B cell (primary cell): Measurements from ENCODE around the gene MAP7D1. TPM values are rescaled to one million over a fixed set of nuclear protein-coding genes. Genes with fewer than 3 reads are reported as not detected.

Experiments used
- ATAC-seq: fragments of 200-7000 bp; cut with Tn5 transposase; one replicate; pipeline ENCODE4 v1.10.0; 2021; ENCODE audit warnings: low read depth, mild to moderate bottlenecking, moderate number of reproducible peaks, moderate library complexity
- CTCF ChIA-PET: fragments of 350-600 bp; sonication (Branson Sonifier 250); formaldehyde crosslinking; loops from one replicate; lab custom pipeline; 2021; ENCODE audit warnings: antibody characterized with exemption, inconsistent platforms; lab: Charles Lee
- POLR2A ChIA-PET: fragments of 350-600 bp; sonication (Branson Sonifier 250); formaldehyde crosslinking; loops from one replicate; lab custom pipeline; 2021; ENCODE audit warnings: antibody characterized with exemption; lab: Charles Lee
- DNase-seq: peaks from one replicate; pipeline ENCODE4 v3.0.0; 2013
- H2AFZ ChIP-seq: 2 replicates; pipeline ENCODE4 v1.6.1; 2012; ENCODE audit warnings: mild to moderate bottlenecking, low read depth, low read length; ENCODE audit not compliant: insufficient read depth, poor library complexity, severe bottlenecking
- H3K27ac ChIP-seq, 2 donors: 1 replicate in 1 of 2; 2 replicates in 1 of 2; pipeline ENCODE4 v1.5.1; 2012 to 2013; ENCODE audit warnings: low read length in 2 of 2, mild to moderate bottlenecking in 2 of 2, moderate library complexity in 1 of 2
- H3K27me3 ChIP-seq, 4 experiments: fragments of 200-600 bp in 1 of 4; sonication (generic) in 1 of 4; replicated peaks in 1 of 4; 1 replicate in 2 of 4; 2 replicates in 2 of 4; pipeline versions ENCODE4 v1.6.1 to v1.7.0; 2013 to 2016; ENCODE audit warnings: low read length in 3 of 4, mild to moderate bottlenecking in 2 of 4, mixed read lengths in 1 of 4, moderate library complexity in 1 of 4; ENCODE audit not compliant: insufficient read depth in 4 of 4, control insufficient read depth in 3 of 4; ENCODE audit errors: control extremely low read depth in 1 of 4
- H3K36me3 ChIP-seq, 2 experiments: replicated peaks in 1 of 2; 1 replicate in 1 of 2; 2 replicates in 1 of 2; pipeline versions ENCODE4 v1.6.1 to v1.7.1; 2013; ENCODE audit warnings: low read length in 1 of 2; ENCODE audit not compliant: insufficient read depth in 2 of 2, control insufficient read depth in 1 of 2; ENCODE audit errors: control extremely low read depth in 1 of 2, extremely low read depth in 1 of 2
- H3K4me1 ChIP-seq, 2 donors: fragments of 200-600 bp in 1 of 2; sonication (generic) in 1 of 2; 1 replicate in 1 of 2; 2 replicates in 1 of 2; pipeline versions ENCODE4 v1.5.1 to v1.6.1; 2013 to 2017; ENCODE audit warnings: low read length in 2 of 2; ENCODE audit not compliant: control insufficient read depth in 2 of 2, insufficient read depth in 2 of 2
- H3K4me2 ChIP-seq: replicated peaks from 2 replicates; pipeline ENCODE3; 2012; ENCODE audit warnings: mild to moderate bottlenecking, low read depth, low read length; ENCODE audit not compliant: poor library complexity, severe bottlenecking
- H3K4me3 ChIP-seq, 5 experiments: fragments of 200-600 bp in 1 of 5; sonication (generic) in 1 of 5; 1 replicate in 3 of 5; 2 replicates in 2 of 5; pipeline versions ENCODE4 v1.5.1 to v1.7.0; 2011 to 2016; ENCODE audit warnings: low read length in 4 of 5, mild to moderate bottlenecking in 4 of 5, low read depth in 2 of 5, control low read depth in 1 of 5, moderate library complexity in 1 of 5; ENCODE audit not compliant: insufficient read depth in 1 of 5; ENCODE audit errors: control extremely low read depth in 1 of 5, extremely low read depth in 1 of 5
- H3K79me2 ChIP-seq: fragments of 200-600 bp; sonication (generic); one replicate; pipeline ENCODE4 v1.6.0; 2016; ENCODE audit warnings: low read length; ENCODE audit not compliant: control insufficient read depth, insufficient read depth
- H3K9ac ChIP-seq: fragments of 200-600 bp; sonication (generic); 2 replicates; pipeline ENCODE4 v1.6.1; 2017; ENCODE audit warnings: mild to moderate bottlenecking, low read length, moderate library complexity
- H3K9me3 ChIP-seq, 3 donors: one replicate each; pipeline versions ENCODE4 v1.6.1 to v1.7.1; 2013; ENCODE audit warnings: low read length in 2 of 3; ENCODE audit not compliant: control insufficient read depth in 2 of 3, insufficient read depth in 1 of 3; ENCODE audit errors: control extremely low read depth in 1 of 3
- H4K20me1 ChIP-seq: 2 replicates; pipeline ENCODE4 v1.6.0; 2012; ENCODE audit warnings: mild to moderate bottlenecking, low read length; ENCODE audit not compliant: insufficient read depth, control insufficient read depth, poor library complexity, severe bottlenecking
- H3K27ac Mint-ChIP-seq: one replicate; pipeline ENCODE4 v1.8.0; 2021; ENCODE audit warnings: mixed read lengths
- H3K27me3 Mint-ChIP-seq: one replicate; pipeline ENCODE4 v1.8.0; 2021; ENCODE audit warnings: mixed read lengths
- H3K4me1 Mint-ChIP-seq: one replicate; pipeline ENCODE4 v1.8.0; 2021; ENCODE audit warnings: mixed read lengths
- H3K4me3 Mint-ChIP-seq: one replicate; pipeline ENCODE4 v1.8.0; 2021; ENCODE audit warnings: mixed read lengths
- H3K9me3 Mint-ChIP-seq: one replicate; pipeline ENCODE4 v1.8.0; 2022; ENCODE audit warnings: mixed read lengths; ENCODE audit not compliant: insufficient read depth
- CTCF ChIP-seq: fragments of 200-600 bp; IDR thresholded peaks from one replicate; pipeline ENCODE4 v1.8.0; 2022; ENCODE audit warnings: antibody characterized with exemption, mild to moderate bottlenecking
- EZH2 ChIP-seq: IDR thresholded peaks from 2 replicates; pipeline ENCODE4 v1.6.1; 2012; ENCODE audit warnings: borderline replicate concordance, low read depth, mild to moderate bottlenecking, moderate library complexity, low read length; ENCODE audit not compliant: insufficient read depth, poor library complexity, severe bottlenecking
- WGBS: methylation state at CpG from one replicate; pipeline ENCODE4 v1.1.5; 2013; ENCODE audit warnings: missing lambda C conversion rate; ENCODE audit not compliant: insufficient coverage; 5-methylcytosine and 5-hydroxymethylcytosine counted together
- intact Hi-C: fragments of 100-400 bp; cut with micrococcal nuclease; formaldehyde crosslinking; loops from one replicate; pipeline ENCODE4 v1.10.0; 2022
- polyA plus RNA-seq: library from polyadenylated mRNA; depleted of rRNA; stranded (reverse); fragments of >200 nt; gene quantifications from 2 replicates; pipeline ENCODE4 v1.2.3, GENCODE V29; 2012
- total RNA-seq, 2 donors: library from RNA; stranded (reverse); fragments of 120-200 nt in 1 of 2; gene quantifications; 1 replicate in 1 of 2; 2 replicates in 1 of 2; pipeline versions ENCODE4 v1.2.3 to v1.2.4, GENCODE V29; 2013 to 2022

The MAP7D1 gene
- total and polyA plus RNA-seq, 2 donors (not counting 1 experiment from before 2014, with no cell fraction given), result 44.2 to 65.2 TPM

- H4K20me1 ChIP-seq, result no peaks in the 10 kb centered on the region
- H3K79me2 ChIP-seq, result no peaks in the 10 kb centered on the region
- POLR2A ChIA-PET, result interaction anchor here (0.7 kb wide), 1 partner anchor 31 kb away, joined by 4 read pairs; the partner anchor contains the start of gene TRAPPC3
- no peak overlapping the region for H3K4me2 ChIP-seq
- DNase-seq, result no peak
- H3K27me3 ChIP-seq, result peaks cover 0 to 8% (median 0%) of the 10 kb centered on the region in 4 experiments
- no peaks in the 10 kb centered on the region for H3K9me3 ChIP-seq
- ATAC-seq, result no peak
- intact Hi-C loops, result no loop called here
- H2AFZ ChIP-seq, result no peak overlapping the region
- no peak overlapping the region for H3K9ac ChIP-seq
- no peaks in the 10 kb centered on the region for H3K9me3 Mint-ChIP-seq
- H3K4me1 ChIP-seq, result peaks cover 12% of the 10 kb centered on the region in 2 donors
- CTCF ChIA-PET, result interaction anchor here (1.5 to 4.2 kb wide), 2 partner anchors 16 to 182 kb away, joined by 3 to 20 read pairs; no protein-coding TSS in a partner anchor
- H3K4me3 Mint-ChIP-seq, result no peak overlapping the region
- H3K27ac ChIP-seq, result no peak overlapping the region
- peaks cover 4% of the 10 kb centered on the region for H3K27me3 Mint-ChIP-seq
- no peaks in the 10 kb centered on the region for H3K36me3 ChIP-seq
- peaks cover 14% of the 10 kb centered on the region for H3K4me1 Mint-ChIP-seq
- no peak overlapping the region for H3K4me3 ChIP-seq
- TF ChIP-seq EZH2, result no peak
- WGBS, result 88% methylated on average over 6 of the region's 10 CpGs
- H3K27ac Mint-ChIP-seq, result no peak overlapping the region
These were observed 37.3 kb upstream of the MAP7D1 start for GRCh38 chr1:36118447-36119204.

DNA sequence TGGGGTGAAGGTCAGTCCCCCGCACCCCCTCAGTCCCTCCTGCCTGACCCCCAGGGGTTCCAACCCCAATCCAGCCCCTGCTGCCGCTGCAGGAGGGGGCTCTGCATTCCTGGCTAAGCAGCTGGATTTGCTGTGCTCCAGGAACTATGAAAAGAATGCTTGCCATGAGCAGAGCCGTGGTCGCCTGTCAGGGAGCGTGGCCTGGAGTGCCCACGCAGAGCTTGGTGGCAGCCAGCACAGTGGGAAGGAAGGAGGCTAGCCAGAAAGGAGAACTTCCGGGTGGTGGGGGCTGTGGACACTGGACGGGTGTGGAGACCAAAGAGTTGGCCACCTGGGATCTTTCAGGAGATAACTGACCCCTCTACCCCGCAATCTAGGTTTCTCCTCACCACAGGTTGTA, 36.5 kb upstream of the MAP7D1 start:
- no peaks in the 10 kb centered on the region for H3K9me3 ChIP-seq
- H3K4me2 ChIP-seq, result no peak overlapping the region
- no peaks in the 10 kb centered on the region for H3K79me2 ChIP-seq
- intact Hi-C loops, result no loop called here
- no peak overlapping the region for H3K27ac Mint-ChIP-seq
- peaks cover 0 to 16% (median 1%) of the 10 kb centered on the region in 4 experiments for H3K27me3 ChIP-seq
- TF ChIP-seq CTCF (no peak), EZH2 (no peak)
- H3K4me1 Mint-ChIP-seq, result peaks cover 22% of the 10 kb centered on the region
- H3K4me3 ChIP-seq, result no peak overlapping the region
- 92% methylated on average over 8 of the region's 9 CpGs for WGBS
- ChIA-PET CTCF (interaction anchor here (1.5 kb wide), 1 partner anchor 181 kb away, joined by 3 read pairs; no protein-coding TSS in a partner anchor), POLR2A (interaction anchor here (1.0 kb wide), 1 partner anchor 24 kb away, joined by 3 read pairs; no protein-coding TSS in a partner anchor)
- peaks cover 19 to 21% of the 10 kb centered on the region in 2 donors for H3K4me1 ChIP-seq
- ATAC-seq (no peak), DNase-seq (no peak)
- no peaks in the 10 kb centered on the region for H3K9me3 Mint-ChIP-seq
- H2AFZ ChIP-seq, result no peak overlapping the region
- H3K27ac ChIP-seq, result no peak overlapping the region
- no peaks in the 10 kb centered on the region for H4K20me1 ChIP-seq
- no peak overlapping the region for H3K4me3 Mint-ChIP-seq
- no peak overlapping the region for H3K9ac ChIP-seq
- H3K36me3 ChIP-seq, result no peaks in the 10 kb centered on the region
- H3K27me3 Mint-ChIP-seq, result peaks cover 6% of the 10 kb centered on the region
